OCI-LY3 (cell line): Measurements from ENCODE around the gene SRCIN1.

Experiments used
- EZH2phosphoT487 ChIP-seq: fragments of 200-600 bp; shearing (Covaris generic); IDR thresholded peaks from 2 replicates; pipeline ENCODE4 v1.6.1; 2018; ENCODE audit warnings: antibody characterized with exemption, mixed run types, low read depth
- TF ChIP-seq, protein P1 (sequence below): fragments of 200-600, 300-600 bp; sonication (generic); IDR thresholded peaks from 2 replicates; pipeline ENCODE4 v1.5.1; 2014; ENCODE audit warnings: antibody characterized with exemption, low read length, low read depth

DNA sequence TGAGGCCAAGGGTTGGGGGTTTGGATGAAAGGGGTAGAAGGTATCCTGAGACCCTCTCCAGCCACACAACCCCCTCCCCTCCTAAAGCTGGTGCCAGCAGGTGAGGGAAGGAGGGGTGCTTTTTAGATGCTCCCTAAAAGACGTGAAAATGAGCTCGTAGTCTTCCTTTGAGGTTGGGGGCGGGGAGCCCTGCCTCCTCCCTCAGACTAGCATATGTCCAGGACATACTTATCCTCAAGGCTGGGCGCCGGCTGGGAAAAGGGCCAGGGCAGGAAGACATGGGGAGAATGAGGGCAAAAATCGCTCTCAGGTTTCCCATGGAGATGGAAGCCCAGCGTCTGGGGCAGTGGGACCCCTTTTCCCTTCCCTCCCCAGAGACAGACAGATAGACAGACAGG lies 26.7 kb downstream of the SRCIN1 start:
- TF ChIP-seq, protein P1, sequence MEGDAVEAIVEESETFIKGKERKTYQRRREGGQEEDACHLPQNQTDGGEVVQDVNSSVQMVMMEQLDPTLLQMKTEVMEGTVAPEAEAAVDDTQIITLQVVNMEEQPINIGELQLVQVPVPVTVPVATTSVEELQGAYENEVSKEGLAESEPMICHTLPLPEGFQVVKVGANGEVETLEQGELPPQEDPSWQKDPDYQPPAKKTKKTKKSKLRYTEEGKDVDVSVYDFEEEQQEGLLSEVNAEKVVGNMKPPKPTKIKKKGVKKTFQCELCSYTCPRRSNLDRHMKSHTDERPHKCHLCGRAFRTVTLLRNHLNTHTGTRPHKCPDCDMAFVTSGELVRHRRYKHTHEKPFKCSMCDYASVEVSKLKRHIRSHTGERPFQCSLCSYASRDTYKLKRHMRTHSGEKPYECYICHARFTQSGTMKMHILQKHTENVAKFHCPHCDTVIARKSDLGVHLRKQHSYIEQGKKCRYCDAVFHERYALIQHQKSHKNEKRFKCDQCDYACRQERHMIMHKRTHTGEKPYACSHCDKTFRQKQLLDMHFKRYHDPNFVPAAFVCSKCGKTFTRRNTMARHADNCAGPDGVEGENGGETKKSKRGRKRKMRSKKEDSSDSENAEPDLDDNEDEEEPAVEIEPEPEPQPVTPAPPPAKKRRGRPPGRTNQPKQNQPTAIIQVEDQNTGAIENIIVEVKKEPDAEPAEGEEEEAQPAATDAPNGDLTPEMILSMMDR = no peak
- no peak for TF ChIP-seq EZH2phosphoT487
